Neuronal stem cell (in vitro differentiated cells): ENCODE data around the gene DCUN1D3.
A peak's percentile ranks its signal among the peaks of the same experiment; 100 is the strongest.
"Not testable (repeated sequence)": the region's sequence is repeated elsewhere in the genome, so short reads cannot be mapped to it uniquely, and the experiment has no call there.

Experiments used
- DNase-seq: peaks from one replicate; pipeline ENCODE4 v3.0.0-alpha.2; 2013; ENCODE audit warnings: low spot score
- H2AFZ ChIP-seq: one replicate; pipeline ENCODE4 v1.6.1; 2013; ENCODE audit warnings: mild to moderate bottlenecking, low read length, inconsistent platforms
- H2AK5ac ChIP-seq: 2 replicates; pipeline ENCODE4 v1.6.1; 2013; ENCODE audit warnings: low read depth, mild to moderate bottlenecking, inconsistent platforms, low read length, moderate library complexity, mixed read lengths
- H2BK120ac ChIP-seq: 2 replicates; pipeline ENCODE4 v1.6.1; 2013; ENCODE audit warnings: low read depth, mild to moderate bottlenecking, inconsistent platforms, low read length, moderate library complexity, mixed read lengths
- H2BK12ac ChIP-seq: one replicate; pipeline ENCODE4 v1.6.1; 2013; ENCODE audit warnings: low read length, inconsistent platforms
- H2BK15ac ChIP-seq: 2 replicates; pipeline ENCODE4 v1.6.1; 2013; ENCODE audit warnings: mild to moderate bottlenecking, low read length, inconsistent platforms, mixed read lengths
- H2BK5ac ChIP-seq: one replicate; pipeline ENCODE4 v1.6.1; 2013; ENCODE audit warnings: inconsistent platforms, mild to moderate bottlenecking, low read length, moderate library complexity
- H3K14ac ChIP-seq: one replicate; pipeline ENCODE4 v1.6.1; 2013; ENCODE audit warnings: low read length, inconsistent platforms
- H3K18ac ChIP-seq: 2 replicates; pipeline ENCODE4 v1.6.1; 2013; ENCODE audit warnings: low read length, inconsistent platforms
- H3K23ac ChIP-seq: 2 replicates; pipeline ENCODE4 v1.6.1; 2013; ENCODE audit warnings: low read depth, mild to moderate bottlenecking, mixed read lengths, low read length, inconsistent platforms; ENCODE audit not compliant: poor library complexity
- H3K27ac ChIP-seq: replicated peaks from 3 replicates; pipeline ENCODE4 v1.5.1; 2013; ENCODE audit warnings: low read length, inconsistent platforms
- H3K27me3 ChIP-seq, 3 experiments: 2 replicates each; pipeline ENCODE4 v1.6.1; 2013; ENCODE audit warnings: low read length in 3 of 3, mild to moderate bottlenecking in 2 of 3, inconsistent platforms in 1 of 3, low read depth in 1 of 3, mixed read lengths in 1 of 3, moderate library complexity in 1 of 3; ENCODE audit not compliant: control insufficient read depth in 3 of 3, insufficient read depth in 3 of 3
- H3K36me3 ChIP-seq, 2 donors: replicated peaks in 1 of 2; 2 replicates each; pipeline ENCODE4 v1.6.1; 2013; ENCODE audit warnings: low read length in 2 of 2; ENCODE audit not compliant: control insufficient read depth in 2 of 2, insufficient read depth in 2 of 2
- H3K4ac ChIP-seq: 2 replicates; pipeline ENCODE4 v1.6.1; 2013; ENCODE audit warnings: inconsistent platforms, mild to moderate bottlenecking, low read length, moderate library complexity
- H3K4me1 ChIP-seq, 2 donors: 1 replicate in 1 of 2; 2 replicates in 1 of 2; pipeline ENCODE4 v1.6.1; 2013; ENCODE audit warnings: low read length in 2 of 2, low read depth in 1 of 2; ENCODE audit not compliant: control insufficient read depth in 2 of 2, insufficient read depth in 1 of 2
- H3K4me2 ChIP-seq: one replicate; pipeline ENCODE4 v1.6.1; 2013; ENCODE audit warnings: mild to moderate bottlenecking, low read length, inconsistent platforms; ENCODE audit not compliant: insufficient read depth, poor library complexity, severe bottlenecking
- H3K4me3 ChIP-seq, 2 donors: 2 replicates each; pipeline ENCODE4 v1.5.1; 2013; ENCODE audit warnings: low read length in 2 of 2, mild to moderate bottlenecking in 2 of 2, inconsistent platforms in 1 of 2, moderate library complexity in 1 of 2
- H3K79me1 ChIP-seq: one replicate; pipeline ENCODE4 v1.6.1; 2013; ENCODE audit warnings: low read depth, mild to moderate bottlenecking, inconsistent platforms, low read length, moderate library complexity
- H3K9ac ChIP-seq: one replicate; pipeline ENCODE4 v1.6.1; 2013; ENCODE audit warnings: mild to moderate bottlenecking, low read depth, low read length, inconsistent platforms; ENCODE audit not compliant: poor library complexity
- H3K9me3 ChIP-seq, 2 donors: replicated peaks in 1 of 2; 2 replicates each; pipeline versions ENCODE3 to v1.6.1; 2013; ENCODE audit warnings: low read length in 2 of 2, mild to moderate bottlenecking in 2 of 2, inconsistent platforms in 1 of 2, low read depth in 1 of 2, mixed read lengths in 1 of 2, moderate library complexity in 1 of 2; ENCODE audit not compliant: control insufficient read depth in 2 of 2, insufficient read depth in 1 of 2
- H4K8ac ChIP-seq: one replicate; pipeline ENCODE4 v1.6.1; 2013; ENCODE audit warnings: low read depth, mild to moderate bottlenecking, inconsistent platforms, low read length, moderate library complexity
- H4K91ac ChIP-seq: one replicate; pipeline ENCODE4 v1.6.1; 2013; ENCODE audit warnings: low read length, low read depth, mild to moderate bottlenecking, inconsistent platforms; ENCODE audit not compliant: poor library complexity
- WGBS, 2 donors: extraction: QIAGEN DNeasy Blood & Tissue Kit; methylation state at CpG; one replicate each; pipeline ENCODE4 v1.1.7; 2013; ENCODE audit warnings: missing lambda C conversion rate in 2 of 2, mixed read lengths in 1 of 2; ENCODE audit not compliant: insufficient read length in 2 of 2, insufficient replicate concordance in 1 of 2; ENCODE audit errors: extremely low coverage in 2 of 2; 5-methylcytosine and 5-hydroxymethylcytosine counted together

The DCUN1D3 gene

DNA sequence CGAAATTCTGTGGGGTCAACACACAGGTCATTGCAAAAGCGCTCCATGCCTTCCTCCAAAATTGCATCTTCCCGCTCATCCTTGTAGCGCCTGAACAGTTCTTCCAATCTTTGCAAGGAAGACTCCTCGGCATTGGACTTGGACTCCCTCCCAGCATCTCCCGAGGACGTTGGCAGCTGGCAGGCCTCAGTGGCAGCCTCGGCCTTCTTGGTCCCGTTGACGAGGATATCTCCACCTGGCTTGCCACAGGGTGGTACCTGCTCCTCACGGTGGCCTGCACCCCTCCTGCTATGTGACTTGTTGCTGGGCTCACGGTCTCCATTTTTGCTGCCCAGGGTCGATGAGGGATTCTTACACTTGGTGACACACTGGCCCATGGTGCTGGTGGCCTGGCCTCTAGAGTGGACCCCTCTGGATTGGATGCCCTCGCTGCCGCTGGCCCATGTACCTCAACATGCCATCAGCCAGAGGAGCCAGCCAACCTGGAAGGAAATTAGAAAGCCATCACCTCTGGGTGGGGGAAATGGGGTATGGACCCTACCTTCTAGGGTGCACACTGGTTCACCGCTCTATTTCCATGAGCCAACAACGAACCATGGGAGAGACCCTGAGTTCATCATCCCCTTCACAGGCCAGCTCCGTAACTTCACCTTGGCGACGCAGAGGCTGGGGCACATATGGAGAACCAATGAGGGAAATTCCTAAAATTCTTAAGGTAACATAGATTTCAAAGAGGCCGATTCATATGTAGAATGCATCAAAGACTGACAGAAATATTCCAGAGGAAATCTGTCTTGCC lies 37.8 kb downstream of the DCUN1D3 start:
- peaks cover 9 to 31% of the 10 kb centered on the region in 2 donors for H3K36me3 ChIP-seq
- no peak overlapping the region for H3K27ac ChIP-seq
- H3K4me2 ChIP-seq, result no peak overlapping the region
- no CpG with 5 or more reads among the region's 21 CpGs for WGBS, 2 donors
- H3K9ac ChIP-seq, result no peak overlapping the region
- DNase-seq, result no peak
- H3K4ac ChIP-seq, result no peak overlapping the region
- H3K4me3 ChIP-seq, result no peak overlapping the region
- no peaks in the 10 kb centered on the region for H3K27me3 ChIP-seq
- H3K23ac ChIP-seq, result peak overlapping the region; percentile 44
- no peak overlapping the region for H2BK5ac ChIP-seq
- peaks cover 6% of the 10 kb centered on the region for H3K79me1 ChIP-seq
- H2AK5ac ChIP-seq, result peak overlapping the region; percentile 41
- H3K14ac ChIP-seq, result no peak overlapping the region
- no peak overlapping the region for H2BK15ac ChIP-seq
- H3K18ac ChIP-seq, result no peak overlapping the region
- H4K91ac ChIP-seq, result no peak overlapping the region
- no peak overlapping the region for H2BK120ac ChIP-seq
- no peak overlapping the region for H4K8ac ChIP-seq
- H3K4me1 ChIP-seq, result peaks cover 5 to 7% of the 10 kb centered on the region in 2 donors
- no peak overlapping the region for H2BK12ac ChIP-seq
- H2AFZ ChIP-seq, result no peak overlapping the region
- H3K9me3 ChIP-seq, result peaks cover 0 to 3% of the 10 kb centered on the region in 2 donors

- peaks cover 11 to 33% of the 10 kb centered on the region in 2 donors for H3K36me3 ChIP-seq
- H3K4me1 ChIP-seq, H2AK5ac ChIP-seq, H3K4me2 ChIP-seq, H2AFZ ChIP-seq, H2BK12ac ChIP-seq, H3K9me3 ChIP-seq, H3K23ac ChIP-seq, H3K27ac ChIP-seq, DNase-seq, H3K4me3 ChIP-seq, H3K4ac ChIP-seq, H3K79me1 ChIP-seq, H3K18ac ChIP-seq, H3K9ac ChIP-seq, H4K8ac ChIP-seq, H3K14ac ChIP-seq, H2BK120ac ChIP-seq, H3K27me3 ChIP-seq, H2BK5ac ChIP-seq, H4K91ac ChIP-seq, H2BK15ac ChIP-seq: not testable (repeated sequence)
- no CpG with 5 or more reads among the region's 4 CpGs for WGBS, 2 donors
These were observed 39.2 kb downstream of the DCUN1D3 start for GRCh38 chr16:20860995-20861394.

GRCh38 chr16:20860361-20860760 lies 39.8 kb downstream of the DCUN1D3 start:
- H2BK5ac ChIP-seq, result no peak overlapping the region
- no peak overlapping the region for H3K4me2 ChIP-seq
- H3K9me3 ChIP-seq, result peaks cover 0 to 3% of the 10 kb centered on the region in 2 donors
- no peak overlapping the region for H2BK12ac ChIP-seq
- no peak overlapping the region for H3K4ac ChIP-seq
- H3K79me1 ChIP-seq, result peaks cover 2% of the 10 kb centered on the region
- H3K9ac ChIP-seq, result no peak overlapping the region
- no peak overlapping the region for H4K91ac ChIP-seq
- no peak overlapping the region for H2AFZ ChIP-seq
- H3K4me1 ChIP-seq, result no peaks in the 10 kb centered on the region
- no peak overlapping the region for H2AK5ac ChIP-seq
- no peak overlapping the region for H3K14ac ChIP-seq
- no peak for DNase-seq
- H3K36me3 ChIP-seq, result peaks cover 11 to 39% of the 10 kb centered on the region in 2 donors
- no peak overlapping the region for H3K23ac ChIP-seq
- H4K8ac ChIP-seq, result no peak overlapping the region
- no CpG with 5 or more reads among the region's 4 CpGs for WGBS, 2 donors
- H3K4me3 ChIP-seq, result no peak overlapping the region
- no peaks in the 10 kb centered on the region for H3K27me3 ChIP-seq
- no peak overlapping the region for H3K18ac ChIP-seq
- H3K27ac ChIP-seq, result no peak overlapping the region
- H2BK120ac ChIP-seq, result no peak overlapping the region
- H2BK15ac ChIP-seq, result no peak overlapping the region

GRCh38 chr16:20859699-20860098 lies 40.5 kb downstream of the DCUN1D3 start:
- Histone ChIP-seq H3K4me1 (no peaks in the 10 kb centered on the region), H3K4me2 (no peak overlapping the region), H3K79me1 (peaks cover 2% of the 10 kb centered on the region), H3K9ac (no peak overlapping the region), H3K14ac (no peak overlapping the region), H3K27ac (no peak overlapping the region), H3K4ac (no peak overlapping the region), H2AFZ (no peak overlapping the region), H4K91ac (no peak overlapping the region), H3K18ac (no peak overlapping the region), H3K27me3 (no peaks in the 10 kb centered on the region), H3K9me3 (peaks cover 0 to 3% of the 10 kb centered on the region in 2 donors), H2BK5ac (no peak overlapping the region), H4K8ac (no peak overlapping the region), H3K23ac (no peak overlapping the region), H2AK5ac (no peak overlapping the region), H2BK12ac (no peak overlapping the region), H3K36me3 (peaks cover 11 to 44% of the 10 kb centered on the region in 2 donors), H2BK15ac (no peak overlapping the region), H2BK120ac (no peak overlapping the region), H3K4me3 (no peak overlapping the region)
- DNase-seq, result no peak
- no CpG with 5 or more reads among the region's 4 CpGs for WGBS, 2 donors
